ENCODE data around the gene DSCAM.

The DSCAM gene

DNA sequence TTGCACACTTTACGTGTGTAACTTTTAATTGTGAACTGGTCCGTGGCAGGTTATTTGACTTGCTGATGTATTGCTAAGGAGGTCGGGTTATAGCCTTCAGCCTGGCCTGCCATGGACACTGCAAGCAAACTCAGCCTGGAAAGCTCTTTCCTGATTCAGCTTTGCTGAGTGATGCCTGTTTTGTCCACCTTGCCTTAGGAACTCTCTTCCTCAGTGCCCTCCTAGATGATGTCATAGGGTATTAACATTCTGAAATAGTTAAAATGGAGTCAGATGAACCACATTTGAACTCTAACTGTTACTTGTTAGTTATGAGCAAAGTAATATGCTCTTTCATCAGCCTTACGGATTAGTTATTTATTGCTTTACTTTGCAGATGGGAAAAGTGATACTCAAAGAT lies 533.7 kb downstream of the DSCAM start:
- Histone ChIP-seq H3K4me2 (no peak overlapping the region), H3K9ac (no peak overlapping the region), H3K36me3 (no peaks in the 10 kb centered on the region), H3K4me1 (no peaks in the 10 kb centered on the region), H3K27ac (no peak overlapping the region), H3K4me3 (no peak overlapping the region), H3K27me3 (no peaks in the 10 kb centered on the region), H4K20me1 (no peaks in the 10 kb centered on the region), H3K9me3 (no peaks in the 10 kb centered on the region)
- TF ChIP-seq Cebpa-rat (IDR thresholded peaks at IDR 0.05), result no peak

DNA sequence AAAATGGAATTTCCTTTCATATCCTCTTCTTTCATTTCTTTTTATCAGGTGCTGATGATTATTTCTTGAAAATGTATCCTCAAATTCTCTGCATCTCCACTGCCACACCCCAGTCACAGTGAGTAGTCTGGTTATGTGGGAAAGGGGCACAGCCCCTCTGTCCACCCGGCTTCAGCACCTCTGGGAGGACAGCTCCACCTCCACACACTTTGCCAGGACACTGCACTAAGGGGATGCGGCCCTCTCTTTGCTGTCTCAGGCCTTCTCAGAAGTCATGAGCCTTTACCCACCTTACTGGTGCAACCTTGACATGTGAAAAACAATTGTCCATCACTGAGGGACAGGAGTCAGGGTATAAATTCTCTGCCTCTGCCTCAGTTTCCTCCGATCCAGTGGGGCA lies 546.7 kb downstream of the DSCAM start:
- Histone ChIP-seq H3K4me2 (no peak overlapping the region), H3K36me3 (no peaks in the 10 kb centered on the region), H3K4me1 (0 out of 2 replicates have a peak, but pooled peaks cover 5% of the 10 kb centered on the region), H4K20me1 (no peaks in the 10 kb centered on the region), H3K9me3 (peaks cover 16% of the 10 kb centered on the region), H3K9ac (no peak overlapping the region), H3K27ac (no peak overlapping the region), H3K27me3 (no peaks in the 10 kb centered on the region), H3K4me3 (no peak overlapping the region)
- TF ChIP-seq Cebpa-rat (IDR thresholded peaks at IDR 0.05), result no peak

DNA sequence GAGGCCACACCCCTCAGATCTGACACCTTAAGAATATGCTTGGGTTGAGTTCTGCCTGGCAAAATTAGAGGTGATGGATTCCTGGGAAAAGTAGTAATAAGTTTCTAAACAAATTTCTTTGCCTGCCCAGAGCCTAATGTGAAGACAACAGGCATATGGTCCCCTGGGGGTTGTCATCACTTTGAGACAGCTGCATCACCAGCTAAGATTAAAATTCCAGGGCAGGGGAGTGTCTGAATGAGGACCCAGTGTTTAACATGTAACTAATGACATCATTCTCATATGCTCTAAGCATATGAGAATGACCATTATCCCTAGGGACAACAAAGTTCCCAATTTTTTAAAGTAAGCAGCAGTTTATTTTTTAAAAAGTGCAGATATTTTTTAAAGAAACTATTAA lies 547.5 kb downstream of the DSCAM start:
- H3K4me3 ChIP-seq, result no peak overlapping the region
- H3K9ac ChIP-seq, result no peak overlapping the region
- H3K9me3 ChIP-seq, result peaks cover 11% of the 10 kb centered on the region
- 0 out of 2 replicates have a peak, but pooled peaks cover 5% of the 10 kb centered on the region for H3K4me1 ChIP-seq
- no peaks in the 10 kb centered on the region for H3K27me3 ChIP-seq
- no peak overlapping the region for H3K27ac ChIP-seq
- H3K36me3 ChIP-seq, result no peaks in the 10 kb centered on the region
- no peak for TF ChIP-seq Cebpa-rat (IDR thresholded peaks at IDR 0.05)
- no peaks in the 10 kb centered on the region for H4K20me1 ChIP-seq
- no peak overlapping the region for H3K4me2 ChIP-seq

DNA sequence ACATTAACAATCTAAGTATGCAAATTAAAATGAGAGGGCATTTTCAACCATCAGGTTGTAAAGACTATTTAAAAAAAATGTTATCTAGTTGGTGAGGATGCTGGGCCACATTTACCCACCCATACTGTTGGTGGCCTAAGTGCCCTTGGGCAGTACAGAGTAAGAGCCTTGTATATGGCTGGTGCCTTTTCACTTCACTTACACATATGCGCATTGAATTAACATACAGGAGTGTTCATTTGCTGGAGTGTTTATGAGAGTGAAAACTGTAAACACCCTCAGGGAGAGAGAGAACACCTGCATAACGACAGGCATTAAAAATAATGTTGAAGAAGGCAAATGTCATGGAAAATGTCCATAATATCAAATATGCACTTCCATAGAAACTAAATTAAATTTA lies 552.6 kb downstream of the DSCAM start:
- Histone ChIP-seq H3K4me3 (no peak overlapping the region), H3K9me3 (no peaks in the 10 kb centered on the region), H3K27ac (no peak overlapping the region), H4K20me1 (no peaks in the 10 kb centered on the region), H3K4me2 (no peak overlapping the region), H3K9ac (no peak overlapping the region), H3K4me1 (no peaks in the 10 kb centered on the region), H3K27me3 (no peaks in the 10 kb centered on the region), H3K36me3 (no peaks in the 10 kb centered on the region)
- TF ChIP-seq Cebpa-rat (IDR thresholded peaks at IDR 0.05), result no peak

DNA sequence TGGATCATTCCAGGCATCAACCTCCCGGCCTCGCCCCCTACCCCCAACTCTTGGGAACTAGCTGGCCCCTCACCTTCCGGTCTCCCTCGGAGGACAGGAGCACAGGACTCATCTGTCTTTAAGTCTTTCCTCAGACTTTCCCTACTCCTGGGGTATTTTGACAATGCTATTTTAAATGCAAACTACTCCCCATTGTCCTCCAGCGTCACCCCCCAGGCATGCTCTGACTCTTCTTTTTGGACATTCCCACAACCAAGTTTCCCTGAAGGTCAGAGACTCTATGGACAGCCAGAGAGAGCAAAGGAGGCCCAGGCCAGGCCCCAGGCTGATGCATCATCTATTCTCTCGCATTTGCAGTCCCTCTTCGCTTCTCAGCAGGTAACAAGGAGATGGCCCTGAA lies 555.4 kb downstream of the DSCAM start:
- Histone ChIP-seq H3K9me3 (no peaks in the 10 kb centered on the region), H4K20me1 (no peaks in the 10 kb centered on the region), H3K9ac (no peak overlapping the region), H3K4me2 (no peak overlapping the region), H3K4me3 (no peak overlapping the region), H3K4me1 (0 out of 2 replicates have a peak, but pooled peaks cover 7% of the 10 kb centered on the region), H3K27me3 (no peaks in the 10 kb centered on the region), H3K27ac (no peak overlapping the region), H3K36me3 (no peaks in the 10 kb centered on the region)
- TF ChIP-seq Cebpa-rat (IDR thresholded peaks at IDR 0.05), result no peak

DNA sequence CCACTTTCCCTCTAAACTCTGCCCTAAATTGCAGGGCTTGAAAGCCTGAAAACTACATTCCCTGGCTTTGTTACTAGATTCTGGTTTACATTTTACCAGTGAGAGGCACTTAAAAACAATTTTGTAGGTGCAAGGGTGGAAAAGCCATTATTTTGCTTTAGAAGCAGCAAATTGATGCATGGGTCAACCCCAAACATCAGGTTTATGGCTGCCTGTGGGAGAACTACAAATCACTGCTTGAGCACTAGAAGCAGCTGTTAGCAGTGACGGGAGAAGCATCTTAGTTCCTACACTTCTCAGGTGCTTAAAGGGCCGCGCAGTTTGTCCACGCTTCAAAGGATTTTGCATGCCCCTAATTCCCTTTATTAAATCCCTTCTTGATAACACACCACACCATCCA lies 562.5 kb downstream of the DSCAM start:
- H3K4me2 ChIP-seq, result no peak overlapping the region
- TF ChIP-seq Cebpa-rat (IDR thresholded peaks at IDR 0.05), result no peak
- no peak overlapping the region for H3K9ac ChIP-seq
- H3K27me3 ChIP-seq, result no peaks in the 10 kb centered on the region
- H4K20me1 ChIP-seq, result no peaks in the 10 kb centered on the region
- H3K4me3 ChIP-seq, result no peak overlapping the region
- H3K27ac ChIP-seq, result no peak overlapping the region
- H3K9me3 ChIP-seq, result no peaks in the 10 kb centered on the region
- H3K4me1 ChIP-seq, result 0 out of 2 replicates have a peak, but pooled peaks cover 7% of the 10 kb centered on the region
- no peaks in the 10 kb centered on the region for H3K36me3 ChIP-seq

DNA sequence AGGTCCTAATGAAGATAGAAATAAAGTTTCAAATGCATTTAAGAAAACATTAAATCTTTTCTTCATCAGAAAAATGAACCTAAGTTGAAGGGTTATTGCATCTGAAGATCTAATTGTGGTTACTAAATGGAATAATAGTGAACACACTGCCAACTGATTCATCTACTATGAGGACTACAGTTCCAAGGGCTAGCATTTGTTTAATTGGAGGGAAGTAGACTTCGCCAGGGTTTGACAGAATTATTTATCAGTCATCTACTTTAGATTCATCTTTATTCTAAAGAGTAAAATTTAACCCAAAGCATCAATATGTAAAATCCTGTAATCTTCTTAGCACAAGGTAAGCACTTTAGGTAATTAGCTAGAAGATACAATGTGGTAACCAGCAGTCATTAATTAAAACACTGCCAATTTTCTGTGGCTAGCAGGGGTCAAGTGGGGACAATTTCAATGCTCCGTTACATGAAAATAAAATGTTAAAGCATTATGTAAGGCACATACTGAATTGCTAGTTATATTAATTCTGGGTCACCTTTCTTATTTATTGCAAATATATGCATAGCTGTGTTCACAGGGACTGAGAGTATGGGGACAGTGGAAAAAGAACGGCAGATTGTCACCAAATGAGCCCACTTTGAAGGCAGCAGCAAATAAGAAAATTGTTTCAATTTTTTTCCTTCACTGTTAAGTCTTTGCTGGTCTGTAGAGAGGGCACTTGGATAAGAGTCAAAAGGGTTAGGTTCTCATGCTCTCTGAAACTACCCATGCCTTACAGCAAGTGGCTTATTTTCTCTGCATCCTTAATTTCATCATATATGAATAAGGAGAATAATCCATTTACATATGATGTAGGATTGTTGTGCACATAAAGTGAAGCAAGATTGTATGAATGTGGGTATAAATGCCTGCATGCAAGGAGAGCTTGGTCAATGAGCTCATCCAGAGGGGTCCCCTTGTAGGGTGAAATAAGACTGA lies 563.8 kb downstream of the DSCAM start:
- H3K4me3 ChIP-seq, result no peak overlapping the region
- H3K36me3 ChIP-seq, result no peaks in the 10 kb centered on the region
- H3K27ac ChIP-seq, result no peak overlapping the region
- H3K4me2 ChIP-seq, result no peak overlapping the region
- H3K27me3 ChIP-seq, result no peaks in the 10 kb centered on the region
- no peaks in the 10 kb centered on the region for H3K9me3 ChIP-seq
- H3K9ac ChIP-seq, result no peak overlapping the region
- TF ChIP-seq Cebpa-rat (IDR thresholded peaks at IDR 0.05), result no peak
- H3K4me1 ChIP-seq, result 0 out of 2 replicates have a peak, but pooled peaks cover 7% of the 10 kb centered on the region
- no peaks in the 10 kb centered on the region for H4K20me1 ChIP-seq

DNA sequence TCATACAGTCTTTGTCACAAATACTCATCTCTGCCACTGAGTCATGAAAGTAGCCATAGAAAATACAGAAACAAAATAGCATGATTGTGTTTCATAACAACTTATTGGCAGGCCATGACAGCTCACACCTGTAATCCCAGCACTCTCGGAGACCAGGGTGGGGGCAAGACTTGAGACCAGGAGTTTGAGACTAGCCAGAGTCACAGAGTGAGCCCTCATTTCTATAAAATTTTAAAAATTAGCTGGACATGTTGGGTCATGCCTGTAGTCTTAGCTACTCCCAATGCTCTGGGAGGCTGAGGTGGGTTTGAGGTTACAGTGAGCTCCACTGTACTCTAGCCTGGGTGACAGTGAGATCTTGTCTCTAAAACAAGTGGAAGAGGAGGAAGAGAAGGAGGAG lies 568.6 kb downstream of the DSCAM start:
- H3K4me2 ChIP-seq, result no peak overlapping the region
- no peaks in the 10 kb centered on the region for H3K4me1 ChIP-seq
- no peaks in the 10 kb centered on the region for H3K9me3 ChIP-seq
- H3K9ac ChIP-seq, result no peak overlapping the region
- H3K4me3 ChIP-seq, result no peak overlapping the region
- H3K27ac ChIP-seq, result no peak overlapping the region
- no peaks in the 10 kb centered on the region for H4K20me1 ChIP-seq
- no peak for TF ChIP-seq Cebpa-rat (IDR thresholded peaks at IDR 0.05)
- H3K27me3 ChIP-seq, result no peaks in the 10 kb centered on the region
- H3K36me3 ChIP-seq, result no peaks in the 10 kb centered on the region

DNA sequence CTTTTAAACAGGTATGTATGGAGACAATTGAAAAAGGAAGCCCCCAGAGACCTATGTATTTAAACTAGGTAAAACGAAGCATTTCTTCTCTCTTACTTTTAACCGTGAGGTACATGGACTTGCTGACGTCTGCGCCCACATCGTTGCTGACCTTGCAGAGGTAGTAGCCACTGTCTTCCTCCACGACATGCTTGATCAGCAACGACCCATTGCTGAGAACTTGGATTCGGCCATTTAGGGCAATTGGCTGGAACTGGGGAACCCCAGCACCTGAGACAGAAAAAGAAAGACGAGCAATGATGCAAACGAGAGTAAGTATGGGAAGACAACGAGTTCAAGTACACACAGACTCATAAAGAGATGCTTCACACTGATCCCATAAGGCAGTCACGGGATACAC lies 571.0 kb downstream of the DSCAM start:
- Histone ChIP-seq H4K20me1 (no peaks in the 10 kb centered on the region), H3K27me3 (no peaks in the 10 kb centered on the region), H3K9ac (no peak overlapping the region), H3K4me2 (no peak overlapping the region), H3K27ac (no peak overlapping the region), H3K36me3 (no peaks in the 10 kb centered on the region), H3K4me3 (no peak overlapping the region), H3K4me1 (no peaks in the 10 kb centered on the region), H3K9me3 (no peaks in the 10 kb centered on the region)
- TF ChIP-seq Cebpa-rat (IDR thresholded peaks at IDR 0.05), result no peak

DNA sequence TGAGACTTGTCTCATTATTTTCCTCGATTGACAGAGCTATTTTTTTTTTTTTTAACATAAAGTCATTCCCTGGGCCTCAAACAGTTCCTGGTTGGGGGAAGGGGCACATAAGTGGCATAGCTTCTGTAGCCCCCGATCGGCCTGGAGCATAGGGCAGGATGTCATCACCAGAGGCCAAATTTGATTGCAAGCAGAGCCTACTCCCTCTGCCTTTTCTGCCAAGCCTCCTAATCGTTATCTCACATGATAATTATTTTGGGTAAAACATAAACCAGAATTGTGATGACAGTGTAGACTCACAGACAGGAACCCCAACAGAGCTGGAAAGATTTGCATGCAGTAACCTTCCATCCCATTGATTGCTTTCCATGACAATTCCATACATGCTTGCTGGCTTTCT lies 574.9 kb downstream of the DSCAM start:
- no peaks in the 10 kb centered on the region for H3K36me3 ChIP-seq
- no peaks in the 10 kb centered on the region for H3K9me3 ChIP-seq
- H4K20me1 ChIP-seq, result no peaks in the 10 kb centered on the region
- no peak overlapping the region for H3K27ac ChIP-seq
- no peak for TF ChIP-seq Cebpa-rat (IDR thresholded peaks at IDR 0.05)
- H3K4me2 ChIP-seq, result no peak overlapping the region
- no peak overlapping the region for H3K9ac ChIP-seq
- no peaks in the 10 kb centered on the region for H3K4me1 ChIP-seq
- no peak overlapping the region for H3K4me3 ChIP-seq
- H3K27me3 ChIP-seq, result no peaks in the 10 kb centered on the region

Measured in BLaER1 (cell line).